ENCODE data around the gene C1QTNF12. TPM values are rescaled to one million over a fixed set of nuclear protein-coding genes. Genes with fewer than 3 reads are reported as not detected.

Gene C1QTNF12
- polyA plus RNA-seq, 1 of the 3 experiments (the other 2 are of a cell fraction) = 0.59 TPM

GRCh38 chr1:1274931-1275431, 28.5 kb upstream of the C1QTNF12 start:
- Histone ChIP-seq H3F3A (replicated peaks; ENCODE audit: insufficient read depth) (no peaks in the 10 kb centered on the region), H3K27me3 (ENCODE audit: insufficient read depth) (no peaks in the 10 kb centered on the region), H3K9ac (no peak overlapping the region), H3K4me3 (ENCODE audit: low read depth in 2 of 2, low read length in 1 of 2) (peak overlapping the region in 1 of 2 experiments; percentile 65; a peak in 2 of 4 replicates), H3K4me1 (ENCODE audit: control insufficient read depth in 1 of 2, insufficient read depth in 2 of 2, low read depth in 1 of 2, low read length in 1 of 2) (peaks cover 0 to 28% of the 10 kb centered on the region in 2 experiments; a peak in 1 of 4 replicates), H3K4me2 (peak overlapping the region; percentile 85; the same call in 1 of the 2 replicates), H4K20me1 (ENCODE audit: insufficient read depth) (peaks cover 30% of the 10 kb centered on the region), H3K36me3 (replicated peaks in 1 of 2; ENCODE audit: control insufficient read depth in 1 of 2, insufficient read depth in 2 of 2, low read length in 1 of 2) (peaks cover 0 to 4% of the 10 kb centered on the region in 2 experiments), H3K9me2 (no peaks in the 10 kb centered on the region), H2AFZ (ENCODE audit: low read depth) (no peak overlapping the region), H3K9me3 (no peaks in the 10 kb centered on the region), H3K27ac (ENCODE audit: low read depth in 2 of 2, low read length in 1 of 2) (no peak overlapping the region), H3K79me2 (ENCODE audit: insufficient read depth) (peaks cover 34% of the 10 kb centered on the region)
- TF ChIP-seq CTCF (IDR thresholded peaks at IDR 0.05) = no peak
- no peak for TF ChIP-seq TEAD4 (IDR thresholded peaks at IDR 0.05; ENCODE audit: borderline replicate concordance, insufficient read depth)
- no peak for TF ChIP-seq POLR2AphosphoS5 (IDR thresholded peaks at IDR 0.05; ENCODE audit: low read depth, low read length)
- TF ChIP-seq FOSL2 (IDR thresholded peaks at IDR 0.05; ENCODE audit: borderline replicate concordance, low read depth) = no peak
- no peak for TF ChIP-seq YY1 (IDR thresholded peaks at IDR 0.05; ENCODE audit: low read depth)
- no peak for TF ChIP-seq IRF3 (IDR thresholded peaks at IDR 0.05; ENCODE audit: low read depth, low read length)
- no peak for TF ChIP-seq MXI1 (IDR thresholded peaks at IDR 0.05; ENCODE audit: low read depth, low read length)
- TF ChIP-seq EP300 (IDR thresholded peaks at IDR 0.05; ENCODE audit: borderline replicate concordance in 1 of 2, low read depth in 1 of 2, low read length in 1 of 2) = no peak
- TF ChIP-seq GATA2 (CRISPR knock-in tag; IDR thresholded peaks at IDR 0.05) = no peak
- no peak for TF ChIP-seq TCF12 (IDR thresholded peaks at IDR 0.05)
- DNase-seq = no peak
- ChIA-PET POLR2A (no interaction called here), CTCF (interaction anchor here (1.0 to 2.2 kb wide), 5 partner anchors 17 to 254 kb away, joined by 3 to 7 read pairs (median 4); no protein-coding TSS in a partner anchor)
- 100% methylated on average over 1 of the region's 15 CpGs for WGBS (ENCODE audit: low lambda C conversion rate)

GRCh38 chr1:1274299-1274930, 27.9 kb upstream of the C1QTNF12 start:
- H3K4me1 ChIP-seq (ENCODE audit: control insufficient read depth in 1 of 2, insufficient read depth in 2 of 2, low read depth in 1 of 2, low read length in 1 of 2) = peaks cover 0 to 28% of the 10 kb centered on the region in 2 experiments; a peak in 1 of 4 replicates
- H3K27me3 ChIP-seq (ENCODE audit: insufficient read depth) = no peaks in the 10 kb centered on the region
- no peak for DNase-seq
- peak overlapping the region; percentile 72; the same call in 1 of the 2 replicates for H2AFZ ChIP-seq (ENCODE audit: low read depth)
- H3K9me3 ChIP-seq = no peaks in the 10 kb centered on the region
- no peaks in the 10 kb centered on the region for H3K9me2 ChIP-seq
- H4K20me1 ChIP-seq (ENCODE audit: insufficient read depth) = peaks cover 36% of the 10 kb centered on the region
- H3K27ac ChIP-seq (ENCODE audit: low read depth in 2 of 2, low read length in 1 of 2) = peak overlapping the region in 1 of 2 experiments; percentile 68; a peak in 1 of 4 replicates
- H3K9ac ChIP-seq = peak overlapping the region; percentile 65
- no peaks in the 10 kb centered on the region for H3F3A ChIP-seq (replicated peaks; ENCODE audit: insufficient read depth)
- peak overlapping the region; percentile 65 to 84 for H3K4me3 ChIP-seq (ENCODE audit: low read depth in 2 of 2, low read length in 1 of 2)
- WGBS (ENCODE audit: low lambda C conversion rate) = 100% methylated on average over 1 of the region's 31 CpGs
- H3K4me2 ChIP-seq = peak overlapping the region; percentile 85
- ChIA-PET CTCF (interaction anchor here (0.6 to 1.8 kb wide), 6 partner anchors 17 to 153 kb away, joined by 3 to 10 read pairs (median 4); no protein-coding TSS in a partner anchor), POLR2A (interaction anchor here (1.0 to 1.4 kb wide), 4 partner anchors 11 to 43 kb away, joined by 3 to 4 read pairs (median 3); no protein-coding TSS in a partner anchor)
- peaks cover 0 to 4% of the 10 kb centered on the region in 2 experiments for H3K36me3 ChIP-seq (replicated peaks in 1 of 2; ENCODE audit: control insufficient read depth in 1 of 2, insufficient read depth in 2 of 2, low read length in 1 of 2)
- peaks cover 40% of the 10 kb centered on the region for H3K79me2 ChIP-seq (ENCODE audit: insufficient read depth)
- TF ChIP-seq JUND (IDR thresholded peaks at IDR 0.05) = no peak
- no peak for TF ChIP-seq MEF2A (IDR thresholded peaks at IDR 0.05; ENCODE audit: borderline replicate concordance, low read depth)
- TF ChIP-seq TEAD4 (IDR thresholded peaks at IDR 0.05; ENCODE audit: borderline replicate concordance, insufficient read depth) = no peak
- TF ChIP-seq FOXM1 (IDR thresholded peaks at IDR 0.05; ENCODE audit: low read depth) = no peak
- no peak for TF ChIP-seq EP300 (IDR thresholded peaks at IDR 0.05; ENCODE audit: borderline replicate concordance in 1 of 2, low read depth in 1 of 2, low read length in 1 of 2)
- TF ChIP-seq SIN3A (IDR thresholded peaks at IDR 0.05; ENCODE audit: borderline replicate concordance, low read depth, low read length) = no peak
- no peak for TF ChIP-seq USF2 (IDR thresholded peaks at IDR 0.05; ENCODE audit: borderline replicate concordance, low read depth, low read length)
- TF ChIP-seq MXI1 (IDR thresholded peaks at IDR 0.05; ENCODE audit: low read depth, low read length) = no peak
- TF ChIP-seq NFIC (IDR thresholded peaks at IDR 0.05; ENCODE audit: borderline replicate concordance) = no peak
- no peak for TF ChIP-seq POLR2AphosphoS5 (IDR thresholded peaks at IDR 0.05; ENCODE audit: low read depth, low read length)
- no peak for TF ChIP-seq TAF1 (IDR thresholded peaks at IDR 0.05; ENCODE audit: borderline replicate concordance, low read depth, low read length)
- no peak for TF ChIP-seq RFX5 (IDR thresholded peaks at IDR 0.05; ENCODE audit: low read length)
- TF ChIP-seq GATA2 (CRISPR knock-in tag; IDR thresholded peaks at IDR 0.05) = no peak
- no peak for TF ChIP-seq GABPA (IDR thresholded peaks at IDR 0.05; ENCODE audit: low read depth)

Measured in SK-N-SH (cell line).